Body of pancreas (tissue), 4 donors: Measurements from ENCODE around the gene GOLGA8N.

Experiments
- POLR2A ChIP-seq, 3 donors: fragments of 450-650 bp; IDR thresholded peaks; one replicate each; pipeline ENCODE4 v1.6.1; 2016; ENCODE audit warnings: antibody characterized with exemption in 3 of 3, mild to moderate bottlenecking in 2 of 3
- TF ChIP-seq, protein P1 (sequence below), 7 experiments: fragments of 450-650 bp in 4 of 7; fragments of 200-600 bp in 3 of 7; sonication (generic) in 3 of 7; IDR thresholded peaks; one replicate each; pipeline ENCODE4 v1.5.1; 2016 to 2019; ENCODE audit warnings: antibody characterized with exemption in 7 of 7

DNA sequence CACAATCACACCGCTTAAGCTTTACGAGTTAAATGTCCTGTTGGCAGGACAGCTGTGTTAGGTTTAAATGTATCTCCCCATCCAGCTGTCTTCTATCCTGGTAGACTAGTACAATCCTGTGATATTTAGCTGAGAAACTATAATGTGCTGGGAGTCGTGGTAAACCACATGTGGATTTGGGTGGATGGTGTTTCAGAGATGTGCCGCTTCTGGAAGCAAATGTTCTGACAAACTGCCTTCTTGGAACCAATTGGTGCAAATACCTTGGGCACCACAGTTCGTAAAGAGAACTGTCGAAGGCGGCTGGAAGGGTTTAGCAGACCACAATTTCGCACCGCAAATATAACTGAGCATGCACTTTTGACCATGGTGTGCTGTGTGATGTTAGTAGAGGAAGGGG, 63.2 kb downstream of the GOLGA8N start:
- no peak for TF ChIP-seq POLR2A (IDR thresholded peaks at IDR 0.05)
- TF ChIP-seq, protein P1, sequence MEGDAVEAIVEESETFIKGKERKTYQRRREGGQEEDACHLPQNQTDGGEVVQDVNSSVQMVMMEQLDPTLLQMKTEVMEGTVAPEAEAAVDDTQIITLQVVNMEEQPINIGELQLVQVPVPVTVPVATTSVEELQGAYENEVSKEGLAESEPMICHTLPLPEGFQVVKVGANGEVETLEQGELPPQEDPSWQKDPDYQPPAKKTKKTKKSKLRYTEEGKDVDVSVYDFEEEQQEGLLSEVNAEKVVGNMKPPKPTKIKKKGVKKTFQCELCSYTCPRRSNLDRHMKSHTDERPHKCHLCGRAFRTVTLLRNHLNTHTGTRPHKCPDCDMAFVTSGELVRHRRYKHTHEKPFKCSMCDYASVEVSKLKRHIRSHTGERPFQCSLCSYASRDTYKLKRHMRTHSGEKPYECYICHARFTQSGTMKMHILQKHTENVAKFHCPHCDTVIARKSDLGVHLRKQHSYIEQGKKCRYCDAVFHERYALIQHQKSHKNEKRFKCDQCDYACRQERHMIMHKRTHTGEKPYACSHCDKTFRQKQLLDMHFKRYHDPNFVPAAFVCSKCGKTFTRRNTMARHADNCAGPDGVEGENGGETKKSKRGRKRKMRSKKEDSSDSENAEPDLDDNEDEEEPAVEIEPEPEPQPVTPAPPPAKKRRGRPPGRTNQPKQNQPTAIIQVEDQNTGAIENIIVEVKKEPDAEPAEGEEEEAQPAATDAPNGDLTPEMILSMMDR (IDR thresholded peaks at IDR 0.05), result no peak
